Liver (tissue), 9 donors: ENCODE measurements around the gene PAQR4. TPM values are rescaled to one million over a fixed set of nuclear protein-coding genes. Genes with fewer than 3 reads are reported as not detected.

Experiments
- DNase-seq: peaks from one replicate; pipeline ENCODE4 v3.0.0-alpha.2; 2017; ENCODE audit warnings: low spot score
- H3K27ac ChIP-seq, 2 donors: one replicate each; pipeline ENCODE4 v1.7.0; 2013; ENCODE audit warnings: inconsistent platforms in 2 of 2, low read length in 2 of 2, control low read depth in 1 of 2, low read depth in 1 of 2, mild to moderate bottlenecking in 1 of 2
- H3K27me3 ChIP-seq, 4 donors: one replicate each; pipeline versions ENCODE4 v1.6.1 to v1.7.0; 2013; ENCODE audit warnings: low read length in 3 of 4, inconsistent platforms in 1 of 4, mild to moderate bottlenecking in 1 of 4, moderate library complexity in 1 of 4; ENCODE audit not compliant: control insufficient read depth in 4 of 4, insufficient read depth in 4 of 4
- H3K36me3 ChIP-seq, 4 donors: one replicate each; pipeline versions ENCODE4 v1.6.1 to v1.7.0; 2013; ENCODE audit warnings: low read length in 3 of 4, mild to moderate bottlenecking in 3 of 4, low read depth in 1 of 4, moderate library complexity in 1 of 4; ENCODE audit not compliant: control insufficient read depth in 4 of 4, insufficient read depth in 3 of 4
- H3K4me1 ChIP-seq, 4 donors: one replicate each; pipeline versions ENCODE4 v1.6.1 to v1.7.0; 2013; ENCODE audit warnings: low read length in 3 of 4, mild to moderate bottlenecking in 3 of 4, moderate library complexity in 1 of 4; ENCODE audit not compliant: control insufficient read depth in 4 of 4, insufficient read depth in 4 of 4
- H3K4me3 ChIP-seq, 3 donors: one replicate each; pipeline versions ENCODE4 v1.6.1 to v1.7.0; 2013; ENCODE audit warnings: low read length in 3 of 3, control low read depth in 1 of 3, low read depth in 1 of 3, mild to moderate bottlenecking in 1 of 3
- H3K9ac ChIP-seq, 2 donors: one replicate each; pipeline ENCODE4 v1.7.0; 2013; ENCODE audit warnings: low read length in 2 of 2, mild to moderate bottlenecking in 2 of 2, moderate library complexity in 2 of 2, control low read depth in 1 of 2, low read depth in 1 of 2
- H3K9me3 ChIP-seq, 4 donors: one replicate each; pipeline versions ENCODE4 v1.6.1 to v1.7.0; 2013; ENCODE audit warnings: low read length in 3 of 4; ENCODE audit not compliant: control insufficient read depth in 4 of 4
- ATF3 ChIP-seq: IDR thresholded peaks from 2 replicates; pipeline ENCODE4 v1.6.1; 2016; ENCODE audit warnings: antibody characterized with exemption
- EGR1 ChIP-seq, 2 donors: IDR thresholded peaks; 2 replicates each; pipeline ENCODE4 v1.6.1; 2016 to 2018; ENCODE audit warnings: antibody characterized with exemption in 2 of 2, low read depth in 2 of 2
- FOXA1 ChIP-seq: IDR thresholded peaks from 2 replicates; pipeline ENCODE4 v1.6.1; 2016; ENCODE audit warnings: antibody characterized with exemption
- FOXA2 ChIP-seq: IDR thresholded peaks from 2 replicates; pipeline ENCODE4 v1.6.1; 2016; ENCODE audit warnings: antibody characterized with exemption
- GABPA ChIP-seq, 2 donors: IDR thresholded peaks in 1 of 2; conservative IDR thresholded peaks in 1 of 2; 2 replicates each; pipeline ENCODE4 v1.6.1; 2016; ENCODE audit warnings: antibody characterized with exemption in 2 of 2, mild to moderate bottlenecking in 1 of 2, moderate library complexity in 1 of 2
- HNF4A ChIP-seq, 2 donors: conservative IDR thresholded peaks; 2 replicates each; pipeline ENCODE4 v1.6.1; 2016; ENCODE audit warnings: antibody characterized with exemption in 2 of 2, mild to moderate bottlenecking in 2 of 2
- HNF4G ChIP-seq: IDR thresholded peaks from 2 replicates; pipeline ENCODE4 v1.6.1; 2016; ENCODE audit warnings: antibody characterized with exemption
- JUND ChIP-seq, 2 donors: IDR thresholded peaks; 2 replicates each; pipeline ENCODE4 v1.6.1; 2016; ENCODE audit warnings: antibody characterized with exemption in 2 of 2
- MAX ChIP-seq: IDR thresholded peaks from 2 replicates; pipeline ENCODE4 v1.6.1; 2016; ENCODE audit warnings: antibody characterized with exemption
- NR2F2 ChIP-seq: IDR thresholded peaks from 2 replicates; pipeline ENCODE4 v1.6.1; 2016; ENCODE audit warnings: antibody characterized with exemption
- RAD21 ChIP-seq, 2 donors: IDR thresholded peaks; 2 replicates each; pipeline ENCODE4 v1.6.1; 2016; ENCODE audit warnings: antibody characterized with exemption in 2 of 2, mild to moderate bottlenecking in 2 of 2
- RXRA ChIP-seq, 2 donors: IDR thresholded peaks; 2 replicates each; pipeline ENCODE4 v1.6.1; 2017 to 2018; ENCODE audit warnings: antibody characterized with exemption in 2 of 2, mild to moderate bottlenecking in 1 of 2
- SP1 ChIP-seq: IDR thresholded peaks from 2 replicates; pipeline ENCODE4 v1.6.1; 2018; ENCODE audit warnings: antibody characterized with exemption, mild to moderate bottlenecking
- TAF1 ChIP-seq: conservative IDR thresholded peaks from 2 replicates; pipeline ENCODE4 v1.6.1; 2016; ENCODE audit warnings: antibody characterized with exemption, mild to moderate bottlenecking
- YY1 ChIP-seq: IDR thresholded peaks from 2 replicates; pipeline ENCODE4 v1.6.1; 2016; ENCODE audit warnings: antibody characterized with exemption, mild to moderate bottlenecking
- ZBTB33 ChIP-seq: IDR thresholded peaks from 2 replicates; pipeline ENCODE4 v1.6.1; 2016; ENCODE audit warnings: antibody characterized with exemption
- WGBS: extraction: QIAGEN DNeasy Blood & Tissue Kit; methylation state at CpG from one replicate; pipeline ENCODE4 v1.1.7; 2013; 5-methylcytosine and 5-hydroxymethylcytosine counted together
- polyA plus RNA-seq, 2 donors: library from polyadenylated mRNA; stranded (reverse) in 1 of 2; unstranded in 1 of 2; fragments of 200-250 nt in 1 of 2; fragments of >200 nt in 1 of 2; fragmentation: Nextera tagmentation in 1 of 2; extraction: Ambion mirVana in 1 of 2; gene quantifications; one replicate each; pipeline versions ENCODE4 v1.2.1 to v1.2.3, GENCODE V29; 2013 to 2015
- total RNA-seq, 2 donors: library from RNA; depleted of rRNA; stranded (reverse); fragments of >200 nt; gene quantifications; one replicate each; pipeline ENCODE4 v1.2.3, GENCODE V29; 2014
- TF ChIP-seq, protein P1 (sequence below): fragments of 150-350 bp; IDR thresholded peaks from 2 replicates; pipeline ENCODE4 v1.5.1; 2017; ENCODE audit warnings: improper control_type of control experiment, low read depth, low read length; ENCODE audit not compliant: missing input control
- TF ChIP-seq, protein P2 (sequence below): IDR thresholded peaks from 2 replicates; pipeline ENCODE4 v1.6.1; 2016; ENCODE audit warnings: antibody characterized with exemption, mild to moderate bottlenecking
- donor health status: healthy.
- donor health status: healthy.
- donor health status: healthy.
- donor health status: healthy.
- donor health status: healthy.

The PAQR4 gene
- total and polyA plus RNA-seq, 4 donors: 0.63 to 9.9 (median 2.0) TPM

- TF ChIP-seq FOXA2 (no peak), HNF4G (no peak), HNF4A (conservative IDR thresholded peaks at IDR 0.05) (no peak), RAD21 (IDR thresholded peaks at IDR 0.05) (no peak), RXRA (IDR thresholded peaks at IDR 0.05) (no peak), FOXA1 (no peak), JUND (IDR thresholded peaks at IDR 0.05) (no peak)
Observed at GRCh38 chr16:3012246-3012645, 43.1 kb downstream of the PAQR4 start (continued).

- 64% methylated on average over 27 of the region's 27 CpGs for WGBS
- DNase-seq: no peak
- H3K27ac ChIP-seq: no peak within 1 kb of the TSS
- H3K9me3 ChIP-seq: no peaks in the 10 kb centered on the region
- TF ChIP-seq SP1 (no peak), ZBTB33 (no peak)
- H3K4me3 ChIP-seq: no peak within 1 kb of the TSS
- H3K27me3 ChIP-seq: no peaks in the 10 kb centered on the region
- H3K36me3 ChIP-seq: no peaks in the 10 kb centered on the region
- no peak within 1 kb of the TSS for H3K9ac ChIP-seq
- H3K4me1 ChIP-seq: peaks cover 5 to 31% (median 17%) of the 10 kb centered on the region in 4 donors
Observed at GRCh38 chr16:3012828-3013420, 43.8 kb downstream of the PAQR4 start, which contains the start of gene CLDN9. Gene CLDN9 (plus strand): TSS chr16:3012923. CDS start chr16:3013363, 440 bp downstream.

DNA sequence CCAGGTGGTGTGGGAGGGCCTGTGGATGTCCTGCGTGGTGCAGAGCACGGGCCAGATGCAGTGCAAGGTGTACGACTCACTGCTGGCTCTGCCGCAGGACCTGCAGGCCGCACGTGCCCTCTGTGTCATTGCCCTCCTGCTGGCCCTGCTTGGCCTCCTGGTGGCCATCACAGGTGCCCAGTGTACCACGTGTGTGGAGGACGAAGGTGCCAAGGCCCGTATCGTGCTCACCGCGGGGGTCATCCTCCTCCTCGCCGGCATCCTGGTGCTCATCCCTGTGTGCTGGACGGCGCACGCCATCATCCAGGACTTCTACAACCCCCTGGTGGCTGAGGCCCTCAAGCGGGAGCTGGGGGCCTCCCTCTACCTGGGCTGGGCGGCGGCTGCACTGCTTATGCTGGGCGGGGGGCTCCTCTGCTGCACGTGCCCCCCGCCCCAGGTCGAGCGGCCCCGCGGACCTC lies 44.4 kb downstream of the PAQR4 start:
- no peaks in the 10 kb centered on the region for H3K9me3 ChIP-seq
- no peaks in the 10 kb centered on the region for H3K27me3 ChIP-seq
- no peak overlapping the region for H3K27ac ChIP-seq
- H3K36me3 ChIP-seq: no peaks in the 10 kb centered on the region
- no peak for DNase-seq
- peaks cover 4 to 27% (median 12%) of the 10 kb centered on the region in 4 donors for H3K4me1 ChIP-seq
- no peak overlapping the region for H3K9ac ChIP-seq
- 38% methylated on average over 27 of the region's 27 CpGs for WGBS
- no peak overlapping the region for H3K4me3 ChIP-seq
- TF ChIP-seq HNF4G: no peak
- TF ChIP-seq, protein P1, sequence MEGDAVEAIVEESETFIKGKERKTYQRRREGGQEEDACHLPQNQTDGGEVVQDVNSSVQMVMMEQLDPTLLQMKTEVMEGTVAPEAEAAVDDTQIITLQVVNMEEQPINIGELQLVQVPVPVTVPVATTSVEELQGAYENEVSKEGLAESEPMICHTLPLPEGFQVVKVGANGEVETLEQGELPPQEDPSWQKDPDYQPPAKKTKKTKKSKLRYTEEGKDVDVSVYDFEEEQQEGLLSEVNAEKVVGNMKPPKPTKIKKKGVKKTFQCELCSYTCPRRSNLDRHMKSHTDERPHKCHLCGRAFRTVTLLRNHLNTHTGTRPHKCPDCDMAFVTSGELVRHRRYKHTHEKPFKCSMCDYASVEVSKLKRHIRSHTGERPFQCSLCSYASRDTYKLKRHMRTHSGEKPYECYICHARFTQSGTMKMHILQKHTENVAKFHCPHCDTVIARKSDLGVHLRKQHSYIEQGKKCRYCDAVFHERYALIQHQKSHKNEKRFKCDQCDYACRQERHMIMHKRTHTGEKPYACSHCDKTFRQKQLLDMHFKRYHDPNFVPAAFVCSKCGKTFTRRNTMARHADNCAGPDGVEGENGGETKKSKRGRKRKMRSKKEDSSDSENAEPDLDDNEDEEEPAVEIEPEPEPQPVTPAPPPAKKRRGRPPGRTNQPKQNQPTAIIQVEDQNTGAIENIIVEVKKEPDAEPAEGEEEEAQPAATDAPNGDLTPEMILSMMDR: peak; percentile 15
- no peak for TF ChIP-seq ZBTB33
- TF ChIP-seq NR2F2: no peak
- no peak for TF ChIP-seq FOXA2
- no peak for TF ChIP-seq MAX
- TF ChIP-seq YY1: peak; percentile 52
- TF ChIP-seq JUND (IDR thresholded peaks at IDR 0.05): no peak
- TF ChIP-seq TAF1: no peak
- peak in 1 of 2 donors; percentile 12 for TF ChIP-seq RAD21 (IDR thresholded peaks at IDR 0.05)
- TF ChIP-seq RXRA (IDR thresholded peaks at IDR 0.05): peak; percentile 97 to 99
- TF ChIP-seq EGR1 (IDR thresholded peaks at IDR 0.05; ENCODE audit: low read depth in 2 of 2): no peak
- peak; percentile 33 to 46 for TF ChIP-seq HNF4A (conservative IDR thresholded peaks at IDR 0.05)
- TF ChIP-seq FOXA1: no peak
- TF ChIP-seq GABPA (IDR thresholded peaks at IDR 0.05 in 1 of 2, conservative IDR thresholded peaks at IDR 0.05 in 1 of 2): no peak
- TF ChIP-seq, protein P2, sequence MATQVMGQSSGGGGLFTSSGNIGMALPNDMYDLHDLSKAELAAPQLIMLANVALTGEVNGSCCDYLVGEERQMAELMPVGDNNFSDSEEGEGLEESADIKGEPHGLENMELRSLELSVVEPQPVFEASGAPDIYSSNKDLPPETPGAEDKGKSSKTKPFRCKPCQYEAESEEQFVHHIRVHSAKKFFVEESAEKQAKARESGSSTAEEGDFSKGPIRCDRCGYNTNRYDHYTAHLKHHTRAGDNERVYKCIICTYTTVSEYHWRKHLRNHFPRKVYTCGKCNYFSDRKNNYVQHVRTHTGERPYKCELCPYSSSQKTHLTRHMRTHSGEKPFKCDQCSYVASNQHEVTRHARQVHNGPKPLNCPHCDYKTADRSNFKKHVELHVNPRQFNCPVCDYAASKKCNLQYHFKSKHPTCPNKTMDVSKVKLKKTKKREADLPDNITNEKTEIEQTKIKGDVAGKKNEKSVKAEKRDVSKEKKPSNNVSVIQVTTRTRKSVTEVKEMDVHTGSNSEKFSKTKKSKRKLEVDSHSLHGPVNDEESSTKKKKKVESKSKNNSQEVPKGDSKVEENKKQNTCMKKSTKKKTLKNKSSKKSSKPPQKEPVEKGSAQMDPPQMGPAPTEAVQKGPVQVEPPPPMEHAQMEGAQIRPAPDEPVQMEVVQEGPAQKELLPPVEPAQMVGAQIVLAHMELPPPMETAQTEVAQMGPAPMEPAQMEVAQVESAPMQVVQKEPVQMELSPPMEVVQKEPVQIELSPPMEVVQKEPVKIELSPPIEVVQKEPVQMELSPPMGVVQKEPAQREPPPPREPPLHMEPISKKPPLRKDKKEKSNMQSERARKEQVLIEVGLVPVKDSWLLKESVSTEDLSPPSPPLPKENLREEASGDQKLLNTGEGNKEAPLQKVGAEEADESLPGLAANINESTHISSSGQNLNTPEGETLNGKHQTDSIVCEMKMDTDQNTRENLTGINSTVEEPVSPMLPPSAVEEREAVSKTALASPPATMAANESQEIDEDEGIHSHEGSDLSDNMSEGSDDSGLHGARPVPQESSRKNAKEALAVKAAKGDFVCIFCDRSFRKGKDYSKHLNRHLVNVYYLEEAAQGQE: no peak
- peak; percentile 51 for TF ChIP-seq SP1
- TF ChIP-seq ATF3: no peak
